SU-DHL-6 (cell line): ENCODE data around the gene ATP7A.

Experiments
- CTCF ChIP-seq: fragments of 200-600 bp; sonication (generic); IDR thresholded peaks from one replicate; pipeline ENCODE4 v1.5.1; 2017; ENCODE audit warnings: antibody characterized with exemption, mild to moderate bottlenecking, low read length, moderate library complexity; ENCODE audit not compliant: insufficient read depth, poor library complexity, severe bottlenecking
- EZH2phosphoT487 ChIP-seq: fragments of 200-600 bp; sonication (generic), shearing (Covaris generic); conservative IDR thresholded peaks from 2 replicates; pipeline ENCODE4 v1.6.1; 2018; ENCODE audit warnings: mild to moderate bottlenecking, antibody characterized with exemption, low read length, moderate library complexity, mixed read lengths

GRCh38 chrX:77952173-77952572, 41.7 kb downstream of the ATP7A start:
- no peak for TF ChIP-seq CTCF
- TF ChIP-seq EZH2phosphoT487 = no peak
